GM18951 (cell line): ENCODE data around the gene LMF1.

Experiments
- POLR2A ChIP-seq: IDR thresholded peaks from 4 replicates; pipeline ENCODE4 v1.6.1; 2011; ENCODE audit warnings: mild to moderate bottlenecking; ENCODE audit not compliant: insufficient read length, insufficient read depth; ENCODE audit errors: extremely low read depth
- in situ Hi-C: fragments of 300-500 bp; cut with MboI; formaldehyde crosslinking; loops from one replicate; pipeline ENCODE4 v1.12.0; 2022; ENCODE audit warnings: low sequenced_read_pairs, mixed read lengths, inconsistent platforms; ENCODE audit not compliant: unreplicated experiment

Gene LMF1

DNA sequence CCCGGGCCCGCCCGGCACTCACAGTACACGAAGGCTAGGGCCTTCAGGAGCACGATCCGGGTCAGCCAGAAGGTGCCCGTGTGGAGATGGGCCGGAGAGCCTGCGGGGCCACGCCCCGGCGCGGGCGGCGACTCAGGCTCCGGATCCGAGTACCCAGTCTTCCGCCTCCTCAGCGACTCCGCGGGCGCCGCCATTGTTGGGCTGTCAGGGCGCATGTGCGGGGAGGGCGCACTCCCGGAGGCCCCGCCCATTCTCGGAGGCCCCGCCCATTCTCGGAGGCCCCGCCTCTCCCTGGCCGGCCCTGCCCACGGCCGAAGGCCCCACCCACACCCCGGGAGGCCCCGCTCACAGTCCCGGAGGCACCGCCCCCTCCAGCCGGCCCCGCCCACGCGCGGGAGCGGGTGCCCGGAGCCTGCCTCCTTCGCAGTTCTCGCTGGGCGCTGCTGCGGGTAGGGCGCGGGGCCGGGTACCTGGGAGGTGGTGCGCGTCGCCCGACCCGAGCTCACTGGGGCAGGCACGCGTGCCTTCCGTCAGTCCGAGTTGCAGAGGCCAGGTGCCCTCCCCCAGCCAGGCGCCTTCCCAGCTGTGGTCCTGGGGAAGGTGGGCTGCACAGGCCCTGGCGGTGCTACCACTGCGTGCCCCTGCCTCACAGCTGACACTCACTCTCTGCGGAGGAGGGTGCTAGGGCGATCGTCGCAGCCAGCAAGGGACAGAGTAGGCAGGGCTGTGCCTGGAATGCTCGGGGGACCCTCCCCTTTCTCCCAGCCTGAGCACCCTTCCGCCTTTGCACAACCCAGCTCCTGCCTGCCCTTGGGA, at the start of gene LMF1:
Gene LMF1 (minus strand): TSS at position 219 of the 816 bp plus-strand sequence. CDS start 4 bp downstream, at position 215.
- peak; percentile 89 for TF ChIP-seq POLR2A
- in situ Hi-C loops, result no loop called here

DNA sequence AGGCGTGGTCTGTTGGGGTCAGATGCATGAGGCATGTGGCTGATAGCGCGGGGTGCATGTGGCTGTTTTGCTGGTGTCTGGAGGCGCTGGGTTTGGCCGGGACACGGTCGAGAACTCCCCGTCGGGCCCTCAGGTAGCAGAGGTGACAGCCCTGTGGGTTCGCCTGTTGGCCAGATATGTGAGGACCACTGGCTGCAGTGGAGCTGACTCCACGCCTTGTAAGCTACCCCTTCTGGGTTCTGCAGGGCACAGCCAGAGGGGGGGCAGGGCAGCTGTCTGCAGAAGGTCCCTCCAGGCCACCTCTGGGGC, 49.3 kb upstream of the LMF1 start:
- in situ Hi-C loops, result no loop called here
- TF ChIP-seq POLR2A, result no peak

DNA sequence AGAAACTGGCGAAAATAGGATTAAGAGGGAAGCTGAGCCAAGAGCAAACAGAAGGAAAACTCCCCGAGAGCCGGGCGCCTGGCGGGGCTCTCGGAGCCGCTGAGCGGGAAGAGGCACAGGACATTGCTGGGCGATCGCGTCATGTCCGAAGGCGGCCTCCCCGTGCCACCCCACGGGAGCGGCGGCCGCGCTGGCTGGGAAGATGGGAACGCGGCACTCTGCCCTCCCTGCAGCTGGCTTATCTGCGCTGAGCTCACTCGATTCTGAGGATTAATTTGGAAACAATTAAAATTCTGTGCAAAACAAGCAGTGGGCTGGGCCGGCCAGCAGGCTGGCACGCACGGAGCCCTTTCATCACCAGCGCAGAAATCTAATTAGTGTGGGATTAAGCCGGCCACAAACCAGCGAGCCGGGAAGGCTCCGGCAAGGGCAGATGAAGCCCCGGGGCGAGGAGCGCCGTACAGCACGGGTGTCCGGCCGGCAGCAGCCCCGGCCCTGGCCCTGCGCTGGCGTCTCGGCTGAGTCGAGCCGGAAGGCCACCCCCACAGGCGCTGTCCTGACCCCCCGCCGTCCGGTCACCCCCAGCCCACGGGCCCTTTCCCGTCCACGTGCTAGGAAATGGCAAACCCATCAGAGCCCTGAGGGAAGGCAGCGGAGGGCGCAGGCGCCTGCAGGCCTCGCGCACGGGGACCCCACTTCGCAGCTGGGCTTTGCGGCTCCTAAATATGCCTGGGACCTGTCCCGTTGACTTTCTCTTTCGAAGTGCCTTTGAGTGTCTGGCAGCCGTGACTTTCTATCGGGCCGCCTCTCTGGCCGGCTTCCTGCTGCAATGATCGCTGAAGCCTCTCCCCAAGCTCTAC, 48.7 kb upstream of the LMF1 start:
- in situ Hi-C loops, result no loop called here
- TF ChIP-seq POLR2A, result no peak

DNA sequence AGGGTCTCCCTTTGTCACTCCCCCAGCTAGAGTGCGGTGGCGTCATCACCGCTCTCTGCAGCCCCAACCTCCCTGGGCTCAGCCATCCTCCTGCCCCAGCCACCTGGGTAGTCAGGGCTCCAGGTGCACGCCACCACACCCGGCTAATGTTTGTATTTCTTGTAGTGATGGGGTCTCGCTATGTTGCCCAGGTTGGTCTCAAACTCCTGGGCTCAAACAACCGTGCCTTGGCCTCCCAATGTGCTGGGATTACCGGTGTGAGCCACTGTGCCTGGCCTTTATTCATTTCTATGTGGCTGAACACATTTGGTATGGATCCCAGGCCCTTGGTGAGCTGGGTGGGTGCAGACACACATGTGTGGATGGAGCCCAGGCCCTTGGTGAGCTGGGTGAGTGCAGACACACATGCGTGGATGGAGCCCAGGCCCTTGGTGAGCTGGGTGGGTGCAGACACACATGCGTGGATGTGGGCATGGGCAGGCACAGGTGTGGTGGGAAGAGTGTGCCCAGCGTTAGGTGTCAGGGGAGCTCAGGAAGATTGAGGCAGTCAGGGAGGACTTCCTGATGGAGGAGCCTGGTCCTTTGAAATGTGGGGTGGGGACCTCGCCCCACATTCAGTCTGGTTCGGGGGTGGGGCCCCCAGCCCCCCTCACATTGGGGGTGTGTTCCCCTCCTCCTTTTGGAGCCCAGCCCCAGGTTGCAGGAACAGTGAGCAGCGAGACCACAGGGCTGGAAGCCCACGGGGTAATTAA, 47.8 kb upstream of the LMF1 start:
- TF ChIP-seq POLR2A, result no peak
- in situ Hi-C loops, result no loop called here

- in situ Hi-C loops, result no loop called here
- no peak for TF ChIP-seq POLR2A
Measured at GRCh38 chr16:1014771-1015495, 44.1 kb upstream of the LMF1 start.

DNA sequence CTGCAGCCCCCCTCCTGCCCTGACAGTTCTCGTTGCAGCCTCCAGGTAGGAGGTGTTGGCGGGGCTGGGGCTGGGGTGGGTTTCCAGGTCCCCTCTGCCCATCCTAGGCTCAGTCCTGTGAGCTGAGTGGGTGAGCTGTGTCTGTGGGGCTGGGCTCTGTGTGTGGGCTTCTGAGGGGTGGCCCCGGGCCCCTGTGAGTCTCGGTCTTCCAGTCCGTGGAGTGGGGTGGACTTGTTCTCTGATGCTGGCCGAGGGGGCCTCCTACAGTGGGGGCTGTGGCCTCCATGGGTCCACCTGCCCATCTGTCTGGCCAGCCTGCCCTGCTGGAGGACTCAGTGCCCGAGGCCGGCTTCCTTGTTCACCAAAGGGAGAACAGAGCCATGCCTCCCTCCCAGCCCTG, 43.4 kb upstream of the LMF1 start:
- in situ Hi-C loops, result no loop called here

DNA sequence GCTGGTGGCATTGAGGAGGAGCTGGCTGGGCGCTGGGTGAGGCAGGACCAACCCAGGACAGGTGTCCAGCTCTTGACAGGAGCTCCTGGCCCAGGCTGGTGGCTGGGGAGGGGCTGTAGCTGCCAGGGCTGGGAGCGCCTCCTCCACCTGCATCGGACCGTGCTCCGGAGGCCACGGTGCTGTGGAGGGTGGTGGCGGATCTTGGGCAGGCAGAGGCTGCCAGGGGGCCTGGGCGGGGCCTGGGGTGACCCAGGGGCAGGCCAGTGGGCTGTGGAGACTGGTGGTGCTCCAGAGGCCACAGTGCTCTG, 42.8 kb upstream of the LMF1 start:
- no peak for TF ChIP-seq POLR2A
- in situ Hi-C loops, result no loop called here

More for the DNA sequence above, 43.4 kb upstream of the LMF1 start:
- no peak for TF ChIP-seq POLR2A

GRCh38 chr16:1012722-1013592, 42.2 kb upstream of the LMF1 start:
- TF ChIP-seq POLR2A, result no peak
- in situ Hi-C loops, result no loop called here

DNA sequence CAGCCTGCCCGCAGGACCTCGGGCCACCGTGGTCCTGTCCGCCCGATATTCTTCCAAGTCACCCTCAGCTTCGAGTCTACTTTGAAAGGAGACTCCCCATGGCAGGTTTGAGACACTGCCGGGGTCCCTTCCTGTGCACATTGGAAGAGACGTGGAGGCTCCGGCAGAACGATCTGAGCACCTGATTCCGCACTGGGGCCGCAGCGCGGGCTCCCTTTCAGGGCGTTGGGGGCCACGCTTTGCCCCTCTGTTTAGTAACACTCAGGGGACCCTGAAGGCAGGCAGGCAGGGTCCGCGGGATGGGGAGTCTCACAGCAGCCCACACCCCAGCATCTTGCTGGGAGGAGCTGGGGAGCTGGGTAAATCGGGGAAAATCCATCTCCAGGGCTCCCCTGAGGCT, 41.4 kb upstream of the LMF1 start:
- no peak for TF ChIP-seq POLR2A
- in situ Hi-C loops, result no loop called here

DNA sequence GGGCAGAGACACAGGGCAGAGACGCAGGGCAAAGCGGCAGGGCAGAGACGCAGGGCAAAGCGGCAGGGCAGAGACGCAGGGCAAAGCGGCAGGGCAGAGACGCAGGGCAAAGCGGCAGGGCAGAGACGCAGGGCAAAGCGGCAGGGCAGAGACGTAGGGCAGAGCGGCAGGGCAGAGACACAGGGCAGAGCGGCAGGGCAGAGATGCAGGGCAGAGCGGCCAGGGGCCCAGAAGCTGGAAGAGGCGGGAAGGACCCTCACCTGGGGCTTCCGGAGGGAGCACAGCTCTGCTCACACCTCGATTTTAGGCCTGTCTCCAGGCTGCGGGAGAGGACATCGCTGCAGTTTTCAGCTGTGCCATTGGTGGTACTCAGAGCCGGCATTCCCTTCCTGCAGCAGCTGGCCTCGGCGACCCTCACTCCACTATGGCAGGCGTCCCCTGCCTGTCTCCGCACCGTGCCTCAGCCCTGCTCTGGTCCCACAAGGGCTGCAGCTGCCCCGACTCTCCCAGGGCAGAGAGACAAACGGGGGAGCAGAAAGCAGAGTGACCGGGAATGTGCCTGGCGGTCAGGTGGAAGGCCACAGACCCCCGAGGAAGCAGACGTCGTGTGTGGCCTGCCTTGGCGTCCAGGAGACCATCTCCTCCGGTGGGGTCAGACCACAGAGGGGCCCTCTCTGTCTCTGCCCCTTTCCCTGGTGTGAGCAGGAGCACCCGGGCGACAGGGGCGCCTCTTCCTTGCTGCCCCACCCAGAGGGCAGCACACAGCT, 40.7 kb upstream of the LMF1 start:
- TF ChIP-seq POLR2A, result no peak
- in situ Hi-C loops, result no loop called here

- in situ Hi-C loops, result no loop called here
- no peak for TF ChIP-seq POLR2A
Measured at GRCh38 chr16:1010815-1011214, 40.0 kb upstream of the LMF1 start.
